ENCODE results near the gene RTN3.
"Not testable (repeated sequence)": the region's sequence is repeated elsewhere in the genome, so short reads cannot be mapped to it uniquely, and the experiment has no call there.

RTN3 gene

DNA sequence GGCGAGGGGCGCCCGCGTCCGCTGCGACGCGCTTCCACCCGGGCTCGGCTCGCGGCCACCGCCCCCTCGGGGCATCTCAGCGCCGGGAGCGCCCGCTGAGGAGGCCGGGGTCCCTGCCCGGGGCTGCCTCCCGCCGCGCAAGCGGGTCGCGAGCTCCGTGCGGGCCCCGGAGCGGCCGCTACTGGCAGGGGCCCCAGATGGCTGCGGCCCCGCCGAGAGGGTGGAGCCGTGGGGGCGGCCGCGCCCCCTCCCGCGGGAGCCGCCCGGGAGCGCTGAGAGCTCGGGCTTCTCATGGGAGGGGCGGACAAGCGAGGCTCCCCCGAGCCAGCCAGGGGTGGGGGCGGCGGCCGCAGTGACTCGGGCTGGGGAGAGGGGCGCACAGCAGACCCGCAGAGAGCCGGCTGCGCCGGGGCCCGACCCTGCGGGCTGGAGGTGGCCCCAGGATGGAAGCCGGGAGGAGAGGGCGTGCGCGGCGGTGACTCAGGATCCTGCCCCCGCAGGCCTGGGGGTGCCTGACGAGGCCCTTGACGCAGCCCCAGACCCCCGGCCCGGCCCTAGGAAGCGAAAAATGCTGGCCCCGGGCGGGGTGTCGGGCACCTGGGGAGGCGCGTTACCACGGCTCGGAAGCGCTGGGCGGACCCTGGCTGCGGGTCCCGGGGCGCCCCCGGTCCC, 87.9 kb downstream of the RTN3 start:
- no peak for DNase-seq (ENCODE audit: low read depth)

DNA sequence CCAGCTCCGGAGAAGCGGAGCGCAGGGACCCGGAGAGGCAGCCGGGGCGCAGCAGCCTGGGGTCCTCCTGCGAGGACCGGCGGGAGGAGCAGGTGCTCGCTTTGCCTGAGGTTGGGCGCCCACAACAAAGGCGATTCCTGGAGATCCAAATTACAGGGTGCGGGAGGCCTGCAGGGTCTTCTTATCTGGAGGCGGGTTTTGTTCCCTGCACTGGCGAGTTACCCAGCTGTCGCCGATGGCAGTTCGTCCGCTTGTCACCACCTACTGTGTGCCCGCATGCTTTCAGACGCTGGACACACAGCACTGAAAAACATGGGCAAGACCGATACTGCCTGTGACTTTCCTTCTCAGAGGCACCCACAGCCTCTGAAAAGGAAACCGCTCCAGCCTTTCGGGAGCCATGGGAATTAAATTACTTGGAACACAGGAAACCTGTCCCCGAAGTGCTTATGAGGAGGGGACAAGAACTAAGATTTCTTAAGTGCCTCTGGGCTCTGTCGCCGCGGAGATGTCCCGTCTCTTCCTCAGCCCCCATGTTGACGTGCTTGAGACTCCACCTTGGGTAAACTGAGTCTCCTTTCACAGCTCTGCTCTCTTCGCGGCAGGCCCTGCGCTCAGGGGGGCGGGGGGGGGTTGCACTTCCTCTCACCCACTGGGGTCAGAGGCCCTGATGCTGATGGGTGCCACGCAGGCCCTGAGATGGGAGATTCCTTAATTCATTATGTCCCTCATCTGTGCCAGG, 88.6 kb downstream of the RTN3 start:
- no peak for DNase-seq (ENCODE audit: low read depth)

DNA sequence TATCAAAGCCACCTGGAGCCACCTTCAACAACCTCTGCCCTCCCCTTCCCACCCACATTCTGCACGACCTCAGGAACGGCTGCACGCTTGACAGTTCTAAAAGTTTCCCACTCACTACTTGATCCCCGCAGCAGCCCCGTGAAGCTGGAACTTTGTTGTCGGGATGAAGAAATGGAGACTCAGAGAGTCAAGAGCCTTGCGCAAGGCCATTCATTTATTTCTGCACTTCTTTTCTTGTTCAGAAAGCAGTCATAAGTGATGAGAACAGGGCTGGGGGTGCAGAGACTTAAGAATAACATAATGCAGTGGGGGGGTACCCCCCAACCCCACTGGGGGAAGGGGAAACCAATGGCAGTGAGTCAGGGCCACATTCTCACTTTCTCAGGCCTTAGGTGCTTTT, 89.5 kb downstream of the RTN3 start:
- no peak for DNase-seq (ENCODE audit: low read depth)

DNA sequence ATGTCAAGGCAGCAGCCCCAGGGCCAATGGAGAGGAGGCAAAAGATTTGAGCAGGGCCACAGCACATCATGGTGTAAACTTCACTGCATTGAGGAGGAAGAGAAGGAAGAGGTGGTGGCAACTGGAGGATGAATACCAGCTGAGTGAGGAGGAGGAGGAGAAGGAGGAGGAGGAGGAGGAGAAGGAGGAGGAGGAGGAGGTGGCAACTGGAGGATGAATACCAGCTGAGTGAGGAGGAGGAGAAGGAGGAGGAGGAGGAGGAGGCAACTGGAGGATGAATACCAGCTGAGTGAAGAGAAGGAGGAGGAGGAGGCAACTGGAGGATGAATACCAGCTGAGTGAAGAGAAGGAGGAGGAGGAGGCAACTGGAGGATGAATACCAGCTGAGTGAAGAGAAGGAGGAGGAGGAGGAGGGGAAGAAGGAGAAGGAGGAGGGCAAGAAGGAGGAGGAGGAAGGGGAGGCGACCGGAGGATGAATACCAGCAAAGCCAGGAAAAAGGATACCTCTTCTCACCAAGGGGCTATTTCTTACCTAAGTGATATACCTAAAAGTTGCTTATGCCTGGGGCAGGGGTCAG, 90.5 kb downstream of the RTN3 start:
- not testable (repeated sequence) for DNase-seq (ENCODE audit: low read depth)

DNA sequence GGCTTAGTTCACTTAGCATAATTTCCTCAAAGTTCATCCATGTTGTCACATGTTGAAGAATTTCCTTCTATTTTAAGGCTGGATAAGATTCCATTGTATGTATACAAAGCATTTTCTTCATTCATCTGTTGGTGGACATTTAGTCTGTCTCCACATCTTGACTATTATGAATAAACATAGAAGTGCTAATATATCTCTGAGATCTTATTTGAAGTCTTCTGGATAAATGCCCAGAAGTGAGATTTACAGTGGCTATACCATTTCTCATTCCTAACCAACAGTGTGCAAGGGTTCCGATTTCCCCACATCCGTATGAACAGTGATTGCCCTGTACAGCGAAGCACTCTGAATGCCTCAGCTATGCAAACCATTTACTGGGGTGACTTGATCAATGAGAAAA, 93.9 kb downstream of the RTN3 start:
- no peak for DNase-seq (ENCODE audit: low read depth)

DNA sequence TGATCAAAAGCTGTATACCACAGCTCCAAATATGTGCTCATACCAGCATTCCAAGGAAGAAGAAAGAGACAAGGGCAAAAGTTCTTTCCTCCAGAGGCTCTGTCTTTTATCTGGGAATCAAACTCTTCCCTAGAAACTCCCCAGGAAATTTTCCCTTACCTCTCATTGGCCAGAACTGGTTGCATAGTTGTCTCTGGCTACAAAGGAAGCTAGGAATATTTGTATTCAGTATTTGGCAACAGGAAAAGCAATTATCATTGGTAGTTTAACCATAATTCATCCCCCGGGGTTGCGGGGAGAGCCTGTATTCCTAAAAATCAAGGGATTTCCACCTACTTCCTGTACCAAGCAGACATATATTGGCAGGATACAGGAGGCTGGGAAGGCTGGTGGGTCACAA, 97.7 kb downstream of the RTN3 start:
- no peak for DNase-seq (ENCODE audit: low read depth)

DNA sequence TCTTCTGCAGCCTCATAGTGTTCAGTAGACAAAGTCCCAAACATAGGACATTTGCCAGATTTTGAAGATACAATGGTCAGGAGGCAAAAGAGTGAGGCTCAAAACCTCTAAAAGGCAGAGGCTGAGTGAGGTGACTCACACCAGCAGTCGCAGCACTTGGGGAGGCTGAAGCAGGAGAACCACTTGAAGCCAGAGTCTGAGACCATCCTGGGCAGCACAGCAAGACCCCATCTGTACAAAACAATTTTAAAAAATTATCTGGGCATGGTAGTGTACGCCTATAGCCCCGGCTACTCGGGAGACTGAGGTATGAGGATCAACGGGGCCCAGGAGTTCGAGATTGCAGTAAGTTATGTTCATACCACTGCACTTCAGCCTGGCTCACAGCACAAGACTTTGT, 101.4 kb downstream of the RTN3 start:
- no peak for DNase-seq (ENCODE audit: low read depth)

DNA sequence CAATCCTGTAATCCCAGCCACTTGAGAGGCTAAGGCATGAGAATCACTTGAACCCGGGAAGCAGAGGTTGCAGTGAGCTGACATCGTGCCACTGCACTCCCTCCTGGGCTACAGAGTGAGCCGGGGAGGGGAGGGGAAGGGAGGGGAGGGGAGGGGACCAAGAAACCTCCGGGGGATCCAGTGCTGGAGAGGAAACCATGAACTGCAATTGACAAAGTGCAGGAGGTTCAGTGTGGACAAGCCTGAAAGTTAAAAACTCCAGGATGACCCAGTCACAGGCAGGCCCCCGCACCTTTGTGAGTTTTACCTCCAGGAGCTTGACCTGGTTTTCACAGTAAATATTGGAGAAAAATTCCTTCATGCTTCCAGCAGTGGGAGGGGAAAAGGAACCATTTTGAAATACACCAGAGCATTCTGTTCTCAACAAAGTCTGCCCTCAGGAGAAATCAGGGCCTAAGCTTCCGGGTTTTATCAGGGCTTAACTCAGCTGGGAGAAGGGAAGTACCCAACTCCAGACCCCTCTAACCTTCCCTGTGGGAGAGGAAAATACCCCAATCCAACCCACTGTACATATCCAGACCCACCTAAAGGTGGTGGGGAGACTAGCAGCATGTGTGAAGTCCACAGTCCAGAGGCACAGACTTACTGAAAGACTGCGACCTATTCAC, 102.8 kb downstream of the RTN3 start:
- no peak for DNase-seq (ENCODE audit: low read depth)

DNA sequence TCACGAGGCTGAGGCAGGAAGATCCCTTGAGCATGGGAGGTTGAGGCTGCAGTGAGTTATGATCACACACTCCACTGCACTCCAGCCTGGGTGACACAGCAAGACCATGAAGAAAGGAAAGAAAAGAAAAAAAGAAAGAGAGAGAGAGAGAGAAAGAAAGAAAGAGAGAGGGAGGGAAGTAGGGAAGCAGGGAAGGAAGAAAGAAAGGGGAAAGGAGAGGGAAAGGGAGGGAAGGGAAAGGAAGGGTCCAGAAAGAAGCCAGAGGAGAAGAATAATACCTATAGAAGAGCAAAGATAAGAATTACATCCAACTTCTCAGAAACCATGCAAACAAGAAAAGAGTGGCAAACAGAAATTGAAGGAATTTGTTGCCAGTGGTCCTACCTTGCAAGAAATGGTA, 104.5 kb downstream of the RTN3 start:
- no peak for DNase-seq (ENCODE audit: low read depth)

DNA sequence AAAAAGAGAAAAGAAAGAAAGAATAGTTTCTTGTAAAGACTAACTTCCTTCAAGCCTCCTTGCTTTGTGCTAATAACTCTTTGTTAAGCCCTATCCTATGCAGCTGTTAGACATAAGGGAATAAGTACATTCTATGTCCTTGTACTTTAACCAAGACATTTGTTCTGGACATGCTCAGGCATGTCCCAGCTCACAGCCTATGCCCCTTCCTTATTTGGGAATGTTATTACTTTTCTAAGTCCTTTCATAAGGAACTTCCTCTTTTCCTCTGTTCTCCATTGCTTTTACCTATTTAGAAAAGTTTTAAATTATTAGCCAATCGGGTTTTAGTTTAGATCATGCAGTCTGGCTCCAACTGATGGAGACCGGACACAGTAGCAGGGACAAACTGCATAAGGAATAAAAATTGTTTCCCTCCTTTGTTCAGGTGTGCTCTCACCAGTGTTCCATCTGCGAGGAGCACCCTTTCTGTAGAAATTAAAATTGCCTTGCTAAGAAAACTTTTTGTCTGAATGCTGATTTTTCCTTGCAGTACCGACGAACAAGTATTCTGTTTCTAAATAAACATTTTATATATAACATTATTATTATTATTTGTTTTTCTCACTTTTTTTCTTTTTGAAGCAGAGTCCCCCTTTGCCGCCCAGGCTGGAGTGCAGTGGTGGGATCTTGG, 110.3 kb downstream of the RTN3 start:
- DNase-seq (ENCODE audit: low read depth): no peak

DNA sequence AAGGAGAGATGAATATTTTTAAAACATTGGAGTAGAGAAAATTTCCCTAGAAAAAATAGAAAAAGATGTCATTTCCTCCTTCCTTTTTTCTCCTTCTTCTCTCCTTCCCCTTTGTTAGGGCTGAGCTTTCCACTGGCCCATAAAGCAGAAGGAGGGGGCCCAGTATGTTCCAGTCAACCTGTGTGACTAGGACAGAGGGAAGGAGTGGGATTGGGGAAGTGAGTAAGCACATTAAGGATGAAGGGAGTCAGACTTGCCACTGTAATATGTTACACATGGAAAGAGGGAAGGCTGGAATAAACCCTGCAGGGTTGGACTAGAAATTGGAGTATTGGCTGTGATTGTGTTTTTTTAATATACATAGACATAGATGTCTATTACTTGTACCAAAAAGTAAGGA, 111.9 kb downstream of the RTN3 start:
- DNase-seq (ENCODE audit: low read depth): no peak

DNA sequence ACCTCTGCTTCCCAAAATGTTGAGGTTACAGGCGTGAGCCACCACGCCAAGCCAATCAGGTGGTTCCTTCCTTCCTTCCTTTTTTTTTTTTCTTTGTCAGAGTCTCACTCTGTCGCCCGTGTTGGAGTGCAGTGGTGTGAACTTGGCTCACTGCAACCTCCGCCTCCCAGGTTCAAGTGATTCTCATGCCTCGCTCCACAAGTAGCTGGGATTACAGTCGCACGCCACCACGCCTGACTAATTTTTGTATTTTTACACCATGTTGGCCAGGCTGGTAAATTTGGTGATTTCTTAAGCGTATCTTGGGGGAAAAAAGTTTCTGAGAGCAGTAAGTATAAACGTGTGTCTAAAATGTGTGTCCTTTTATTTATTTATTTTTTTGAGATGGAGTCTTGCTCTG, 113.8 kb downstream of the RTN3 start:
- DNase-seq (ENCODE audit: low read depth): no peak

DNA sequence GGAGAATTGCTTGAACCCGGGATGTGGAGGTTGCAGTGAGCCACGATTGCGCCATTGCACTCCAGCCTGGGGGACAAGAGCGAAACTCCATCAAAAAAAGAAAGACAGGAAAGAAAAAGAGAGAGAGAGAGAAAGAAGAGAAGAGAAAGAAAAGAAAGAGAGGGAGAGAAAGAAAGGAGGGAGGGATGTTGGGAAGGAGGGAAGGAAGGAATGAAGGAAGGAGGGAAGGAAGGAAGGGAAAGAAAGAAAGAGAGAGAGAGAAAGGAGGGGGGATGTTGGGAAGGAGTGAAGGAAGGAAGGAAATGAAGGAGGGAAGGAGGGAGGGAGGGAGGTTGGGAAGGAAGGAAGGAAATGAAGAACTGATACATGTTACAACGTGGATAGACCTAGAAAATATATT, 119.6 kb downstream of the RTN3 start:
- no peak for DNase-seq (ENCODE audit: low read depth)

DNA sequence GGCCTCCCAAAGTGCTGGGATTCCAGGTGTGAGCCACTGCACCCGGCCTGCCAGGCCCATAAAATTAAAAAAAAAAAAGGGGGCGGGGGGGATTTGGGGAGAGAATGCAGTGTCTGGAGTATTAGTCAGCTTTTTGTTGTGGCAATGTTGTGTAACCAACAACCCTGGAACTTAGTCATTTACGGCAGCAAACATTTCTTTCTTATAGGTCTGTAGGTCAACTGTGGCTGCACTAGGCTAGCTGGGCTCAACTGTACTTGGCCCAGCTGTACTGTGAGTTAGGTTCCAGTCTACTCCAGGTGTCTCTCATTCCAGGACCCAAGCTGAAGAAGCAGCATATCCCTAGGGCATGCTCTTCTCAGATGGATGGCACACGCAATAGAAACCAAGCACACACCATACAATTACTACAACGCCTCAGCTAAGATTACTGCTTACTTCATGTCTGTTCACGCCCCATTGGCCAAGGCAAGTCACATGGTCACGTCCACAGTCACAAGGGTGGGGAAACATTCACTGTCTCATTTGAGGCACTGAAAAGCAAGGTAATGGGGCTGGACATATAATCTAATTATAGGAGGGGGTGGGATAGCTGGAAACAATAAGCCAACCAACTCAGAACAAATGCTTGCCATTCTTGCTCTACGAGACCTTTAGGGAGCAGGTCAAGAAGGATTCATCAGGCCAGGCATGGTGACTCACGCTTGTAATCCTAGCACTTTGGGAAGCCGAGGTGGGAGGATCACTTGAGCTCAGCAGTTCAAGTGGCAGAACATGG, 121.5 kb downstream of the RTN3 start:
- no peak for DNase-seq (ENCODE audit: low read depth)

DNA sequence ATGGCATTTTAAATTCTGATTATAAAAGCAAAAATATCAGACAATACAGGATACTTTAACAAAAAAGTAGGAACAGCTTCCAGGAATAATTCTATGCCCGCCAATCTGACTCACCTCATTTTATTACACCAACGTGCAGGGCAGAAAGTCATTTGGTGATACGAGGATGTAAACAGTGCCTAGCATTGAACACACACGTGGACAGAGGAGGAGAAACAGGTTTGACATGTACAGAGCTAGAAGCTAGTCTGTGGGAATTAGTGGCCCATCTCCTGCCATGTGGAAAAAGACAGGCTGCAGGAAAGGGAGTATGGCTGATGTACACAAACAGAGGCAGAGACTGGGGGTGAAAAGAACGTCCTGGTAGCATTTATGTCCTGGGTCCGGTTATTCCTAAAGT, 123.0 kb downstream of the RTN3 start:
- DNase-seq (ENCODE audit: low read depth): no peak

DNA sequence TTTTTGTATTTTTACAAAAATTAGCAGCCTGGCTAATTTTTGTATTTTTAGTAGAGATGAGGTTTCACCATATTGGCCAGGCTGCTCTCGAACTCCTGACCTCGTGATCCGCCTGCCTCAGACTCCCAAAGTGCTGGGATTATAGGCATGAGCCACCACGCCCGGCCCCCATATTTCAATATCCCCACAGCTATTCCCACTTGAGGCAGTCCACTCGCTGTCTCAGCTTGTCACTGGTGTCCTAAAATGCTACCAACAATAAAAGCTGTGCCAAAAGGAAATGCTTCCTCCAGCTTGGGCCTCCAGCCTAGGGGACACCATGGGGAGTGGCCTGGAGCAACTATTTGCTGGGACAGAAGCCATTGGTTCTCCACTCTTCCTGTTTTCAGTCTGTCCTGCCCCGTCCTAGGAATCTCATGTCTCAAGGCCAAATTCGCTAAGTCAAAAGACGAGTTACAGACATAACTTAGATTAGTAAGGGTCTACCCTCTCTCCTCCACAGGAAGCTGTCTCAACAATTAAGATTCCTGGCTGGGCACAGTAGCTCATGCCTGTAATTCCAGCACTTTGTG, 124.6 kb downstream of the RTN3 start:
- no peak for DNase-seq (ENCODE audit: low read depth)
